ENCODE data around the gene ZBTB32. TPM values are rescaled to one million over a fixed set of nuclear protein-coding genes. Genes with fewer than 3 reads are reported as not detected.
"Not testable (repeated sequence)": the region's sequence is repeated elsewhere in the genome, so short reads cannot be mapped to it uniquely, and the experiment has no call there.

ZBTB32 gene
- total and polyA plus RNA-seq, 12 donors, result 0.03 to 0.12 TPM; not detected in 10

GRCh38 chr19:35721374-35721773, 17.0 kb downstream of the ZBTB32 start:
- no peak for TF ChIP-seq CTCF (IDR thresholded peaks at IDR 0.05)
- Histone ChIP-seq H3K4me3 (no peak overlapping the region), H3K27me3 (no peaks in the 10 kb centered on the region), H3K9me3 (no peaks in the 10 kb centered on the region), H3K4me1 (peaks cover 4 to 22% (median 16%) of the 10 kb centered on the region in 9 donors), H3K27ac (no peak overlapping the region), H3K36me3 (peaks cover 3 to 70% (median 50%) of the 10 kb centered on the region in 9 donors)
- intact Hi-C loops (cut with DNase I), result no loop called here
- ATAC-seq (no peak), DNase-seq (no peak)
- 93 to 96% methylated on average over 16 of the region's 16 CpGs for WGBS, 2 donors

GRCh38 chr19:35722461-35722860, 18.1 kb downstream of the ZBTB32 start:
- Histone ChIP-seq H3K27ac (no peak overlapping the region), H3K36me3 (peaks cover 12 to 80% (median 61%) of the 10 kb centered on the region in 9 donors), H3K4me1 (peaks cover 4 to 18% (median 15%) of the 10 kb centered on the region in 9 donors), H3K9me3 (no peaks in the 10 kb centered on the region), H3K4me3 (no peak overlapping the region), H3K27me3 (no peaks in the 10 kb centered on the region)
- intact Hi-C loops (cut with DNase I), result no loop called here
- no peak for TF ChIP-seq CTCF (IDR thresholded peaks at IDR 0.05)
- DNase-seq (no peak), ATAC-seq (no peak)
- 95 to 96% methylated on average over 14 of the region's 14 CpGs for WGBS, 2 donors

GRCh38 chr19:35722897-35723296, 18.5 kb downstream of the ZBTB32 start:
- Histone ChIP-seq H3K4me1 (peaks cover 4 to 18% (median 15%) of the 10 kb centered on the region in 9 donors), H3K36me3 (peaks cover 14 to 85% (median 66%) of the 10 kb centered on the region in 9 donors), H3K27me3 (no peaks in the 10 kb centered on the region), H3K4me3 (no peak overlapping the region), H3K9me3 (no peaks in the 10 kb centered on the region), H3K27ac (no peak overlapping the region)
- ATAC-seq (no peak), DNase-seq (no peak)
- TF ChIP-seq CTCF (IDR thresholded peaks at IDR 0.05), result no peak
- 90 to 94% methylated on average over 16 of the region's 16 CpGs for WGBS, 2 donors
- intact Hi-C loops (cut with DNase I), result no loop called here

GRCh38 chr19:35723671-35724070, 19.3 kb downstream of the ZBTB32 start:
- no peak overlapping the region for H3K4me3 ChIP-seq
- H3K36me3 ChIP-seq, result peaks cover 14 to 93% (median 73%) of the 10 kb centered on the region in 9 donors
- no peak for TF ChIP-seq CTCF (IDR thresholded peaks at IDR 0.05)
- H3K9me3 ChIP-seq, result no peaks in the 10 kb centered on the region
- intact Hi-C loops (cut with DNase I), result no loop called here
- H3K4me1 ChIP-seq, result peaks cover 4 to 16% (median 10%) of the 10 kb centered on the region in 9 donors
- WGBS, 2 donors, result 94 to 95% methylated on average over 24 of the region's 24 CpGs
- ATAC-seq (no peak), DNase-seq (no peak)
- no peak overlapping the region for H3K27ac ChIP-seq
- no peaks in the 10 kb centered on the region for H3K27me3 ChIP-seq

GRCh38 chr19:35724132-35724531, 19.8 kb downstream of the ZBTB32 start:
- peaks cover under 1 to 12% (median 5%) of the 10 kb centered on the region in 9 donors for H3K4me1 ChIP-seq
- 95 to 99% methylated on average over 7 of the region's 7 CpGs for WGBS, 2 donors
- H3K27me3 ChIP-seq; intact Hi-C loops (cut with DNase I); ATAC-seq; H3K4me3 ChIP-seq; H3K9me3 ChIP-seq; DNase-seq; H3K27ac ChIP-seq: not testable (repeated sequence)
- H3K36me3 ChIP-seq, result peaks cover 14 to 97% (median 78%) of the 10 kb centered on the region in 9 donors
